Measurements from ENCODE around the gene DTL. TPM values are rescaled to one million over a fixed set of nuclear protein-coding genes. Genes with fewer than 3 reads are reported as not detected.
"Not testable (repeated sequence)": the region's sequence is repeated elsewhere in the genome, so short reads cannot be mapped to it uniquely, and the experiment has no call there.

The DTL gene
- total and polyA plus RNA-seq, 2 experiments from 2014 or later, result 8.2 to 9.7 TPM

DNA sequence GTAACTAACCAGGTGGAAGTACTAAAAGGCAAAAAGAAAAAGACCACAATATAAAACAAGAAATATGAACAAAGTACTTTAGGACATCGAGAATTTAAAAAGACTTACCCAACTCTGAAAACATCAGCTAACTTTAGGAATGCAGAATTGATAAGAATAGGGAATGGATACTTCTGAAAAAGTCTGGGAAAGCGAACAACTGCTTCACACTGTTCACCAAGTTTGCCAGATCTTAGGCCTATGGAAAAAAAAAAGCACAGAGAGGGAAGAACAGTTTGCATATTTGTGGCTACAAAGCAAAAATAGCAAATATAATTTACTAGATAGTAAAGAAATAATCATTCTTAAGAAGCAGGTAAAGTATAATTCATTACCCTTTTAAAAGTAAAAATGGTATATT, 14.6 kb upstream of the DTL start:
- peaks cover 45% of the 10 kb centered on the region for H3K79me2 ChIP-seq (ENCODE audit: insufficient read depth)
- no peak overlapping the region for H3K9ac ChIP-seq
- DNase-seq, result no peak
- H2AFZ ChIP-seq, result no peak overlapping the region
- no peaks in the 10 kb centered on the region for H3K9me3 ChIP-seq (ENCODE audit: low read depth)
- TF ChIP-seq EZH2 (IDR thresholded peaks at IDR 0.05; ENCODE audit: insufficient read depth, poor library complexity, severe bottlenecking) (no peak), EZH2phosphoT487 (IDR thresholded peaks at IDR 0.05; ENCODE audit: insufficient read depth, low read depth) (no peak)
- H3K9me2 ChIP-seq (ENCODE audit: insufficient read depth), result no peaks in the 10 kb centered on the region
- H3K27ac ChIP-seq, result no peak overlapping the region
- H4K20me1 ChIP-seq (ENCODE audit: insufficient read depth), result no peaks in the 10 kb centered on the region
- H3K4me3 ChIP-seq, result no peak overlapping the region
- no peak overlapping the region for H3K4me2 ChIP-seq (ENCODE audit: unreplicated experiment)
- in situ Hi-C loops (cut with MboI), result loop anchor here (25.0 kb wide), 1 partner anchor 334 kb away; the partner anchor contains the start of gene NEK2
- no peaks in the 10 kb centered on the region for H3K27me3 ChIP-seq (replicated peaks; ENCODE audit: insufficient read depth)
- WGBS, 2 experiments (ENCODE audit: low coverage in 1 of 2, low lambda C conversion rate in 2 of 2, missing lambda C conversion rate in 2 of 2), result 98 to 100% methylated on average over 2 of the region's 2 CpGs
- no peaks in the 10 kb centered on the region for H3F3A ChIP-seq (ENCODE audit: insufficient read depth)
- no peaks in the 10 kb centered on the region for H3K4me1 ChIP-seq (ENCODE audit: insufficient read depth)
- peaks cover 4% of the 10 kb centered on the region for H3K36me3 ChIP-seq (ENCODE audit: low read depth)

DNA sequence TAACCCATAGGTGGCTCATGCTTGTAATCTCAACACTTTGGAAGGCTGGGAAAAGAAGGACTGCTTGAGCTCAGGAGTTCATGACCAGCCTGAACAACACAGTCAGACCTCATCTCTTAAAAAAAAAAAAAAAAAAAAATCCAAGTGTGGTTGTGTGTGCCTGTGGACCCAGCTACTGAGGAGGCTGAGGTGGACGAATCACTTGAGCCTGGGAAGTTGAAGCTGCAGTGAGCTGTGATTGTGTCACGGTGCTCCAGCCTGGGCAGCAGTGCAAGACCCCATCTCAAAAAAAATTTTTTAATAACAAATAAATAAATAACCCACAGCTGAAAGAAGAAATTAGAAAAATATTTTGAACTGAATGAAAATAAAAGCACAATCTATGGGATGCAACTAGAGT, 14.0 kb upstream of the DTL start:
- DNase-seq, result peak; percentile 3
- no peak overlapping the region for H3K9ac ChIP-seq
- H3K36me3 ChIP-seq (ENCODE audit: low read depth), result peaks cover 4% of the 10 kb centered on the region
- H3K27me3 ChIP-seq (replicated peaks; ENCODE audit: insufficient read depth), result no peaks in the 10 kb centered on the region
- H3K4me1 ChIP-seq (ENCODE audit: insufficient read depth), result no peaks in the 10 kb centered on the region
- H2AFZ ChIP-seq, result no peak overlapping the region
- H3K9me2 ChIP-seq (ENCODE audit: insufficient read depth), result no peaks in the 10 kb centered on the region
- no peaks in the 10 kb centered on the region for H3K9me3 ChIP-seq (ENCODE audit: low read depth)
- H4K20me1 ChIP-seq (ENCODE audit: insufficient read depth), result no peaks in the 10 kb centered on the region
- WGBS, 2 experiments (ENCODE audit: low coverage in 1 of 2, low lambda C conversion rate in 2 of 2, missing lambda C conversion rate in 2 of 2), result 98 to 100% methylated on average over 2 of the region's 2 CpGs
- in situ Hi-C loops (cut with MboI), result loop anchor here (25.0 kb wide), 1 partner anchor 334 kb away; the partner anchor contains the start of gene NEK2
- TF ChIP-seq EZH2 (IDR thresholded peaks at IDR 0.05; ENCODE audit: insufficient read depth, poor library complexity, severe bottlenecking) (no peak), EZH2phosphoT487 (IDR thresholded peaks at IDR 0.05; ENCODE audit: insufficient read depth, low read depth) (no peak)
- H3K27ac ChIP-seq, result no peak overlapping the region
- H3K79me2 ChIP-seq (ENCODE audit: insufficient read depth), result peaks cover 51% of the 10 kb centered on the region
- H3K4me3 ChIP-seq, result no peak overlapping the region
- no peak overlapping the region for H3K4me2 ChIP-seq (ENCODE audit: unreplicated experiment)
- H3F3A ChIP-seq (ENCODE audit: insufficient read depth), result no peaks in the 10 kb centered on the region

DNA sequence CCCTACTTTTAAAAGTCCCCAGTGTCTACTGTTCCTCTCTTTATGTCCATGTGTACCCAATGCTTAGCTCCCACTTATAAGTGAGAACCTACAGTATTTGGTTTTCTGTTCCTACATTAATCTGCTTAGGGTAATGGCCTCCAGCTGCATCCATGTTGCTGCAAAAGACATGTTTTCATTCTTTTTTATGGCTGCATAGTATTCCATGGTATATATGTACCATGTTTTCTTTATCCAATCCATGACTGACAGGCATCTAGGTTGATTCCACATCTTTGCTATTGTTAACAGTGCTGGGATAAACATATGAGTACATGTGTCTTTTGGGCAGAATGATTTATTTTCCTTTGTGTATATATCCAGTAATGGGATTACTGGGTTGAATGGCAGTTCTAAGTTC, 12.6 kb upstream of the DTL start:
- H3F3A ChIP-seq (ENCODE audit: insufficient read depth); H3K4me1 ChIP-seq (ENCODE audit: insufficient read depth); DNase-seq; H3K9me2 ChIP-seq (ENCODE audit: insufficient read depth); H3K9ac ChIP-seq; H4K20me1 ChIP-seq (ENCODE audit: insufficient read depth); H3K27me3 ChIP-seq (replicated peaks; ENCODE audit: insufficient read depth); H3K4me2 ChIP-seq (ENCODE audit: unreplicated experiment); H3K36me3 ChIP-seq (ENCODE audit: low read depth); H3K4me3 ChIP-seq; H3K27ac ChIP-seq; H2AFZ ChIP-seq; H3K9me3 ChIP-seq (ENCODE audit: low read depth): not testable (repeated sequence)
- in situ Hi-C loops (cut with MboI), result loop anchor here (25.0 kb wide), 1 partner anchor 336 kb away; the partner anchor contains the start of gene NEK2
- H3K79me2 ChIP-seq (ENCODE audit: insufficient read depth), result peaks cover 64% of the 10 kb centered on the region

DNA sequence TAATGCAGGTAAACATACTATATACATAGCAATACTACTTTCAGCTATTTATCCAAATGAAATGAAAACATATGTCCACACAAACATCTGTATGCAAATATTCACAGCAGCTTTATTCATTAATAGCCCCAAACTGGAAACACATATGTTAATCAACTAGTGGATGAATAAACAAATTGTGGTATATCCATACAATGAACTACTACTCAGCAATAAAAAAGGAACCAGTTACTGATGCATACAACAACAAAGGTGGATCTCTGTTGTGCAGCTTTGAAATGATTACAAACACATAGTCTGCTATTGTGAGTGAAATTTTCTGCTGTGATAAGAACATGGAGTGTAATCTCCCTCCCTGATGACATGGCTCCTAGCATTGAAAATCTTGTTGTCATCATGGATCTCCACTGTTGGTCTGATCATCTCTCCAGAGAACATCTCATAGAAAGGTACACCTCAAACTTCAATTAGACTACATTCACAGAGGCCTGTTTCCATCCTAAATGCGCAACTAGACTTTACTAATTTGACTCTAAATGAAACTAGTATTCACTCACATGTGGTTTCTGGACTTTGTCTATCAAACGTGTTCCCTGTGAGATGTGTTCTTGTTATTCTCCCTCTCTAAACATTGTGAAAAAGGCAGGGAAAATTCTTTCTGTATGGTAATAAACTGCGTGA, 10.9 kb upstream of the DTL start:
- Histone ChIP-seq H3K27ac (no peak overlapping the region), H3F3A (ENCODE audit: insufficient read depth) (peaks cover 8% of the 10 kb centered on the region), H3K4me2 (ENCODE audit: unreplicated experiment) (no peak overlapping the region), H3K9ac (no peak overlapping the region), H3K4me1 (ENCODE audit: insufficient read depth) (peaks cover 5% of the 10 kb centered on the region), H3K4me3 (no peak overlapping the region), H3K36me3 (ENCODE audit: low read depth) (peaks cover 4% of the 10 kb centered on the region), H3K9me3 (ENCODE audit: low read depth) (no peaks in the 10 kb centered on the region), H2AFZ (no peak overlapping the region), H3K27me3 (replicated peaks; ENCODE audit: insufficient read depth) (no peaks in the 10 kb centered on the region), H3K79me2 (ENCODE audit: insufficient read depth) (peaks cover 81% of the 10 kb centered on the region), H3K9me2 (ENCODE audit: insufficient read depth) (no peaks in the 10 kb centered on the region), H4K20me1 (ENCODE audit: insufficient read depth) (no peaks in the 10 kb centered on the region; the same call in 1 of the 2 replicates)
- WGBS, 2 experiments (ENCODE audit: low coverage in 1 of 2, low lambda C conversion rate in 2 of 2, missing lambda C conversion rate in 2 of 2), result 95 to 100% methylated on average over 3 of the region's 3 CpGs
- in situ Hi-C loops (cut with MboI), result loop anchor here (25.0 kb wide), 1 partner anchor 337 kb away; the partner anchor contains the start of gene NEK2
- no peak for DNase-seq
- TF ChIP-seq EZH2phosphoT487 (IDR thresholded peaks at IDR 0.05; ENCODE audit: insufficient read depth, low read depth), result no peak
- TF ChIP-seq EZH2 (IDR thresholded peaks at IDR 0.05; ENCODE audit: insufficient read depth, poor library complexity, severe bottlenecking), result no peak

GRCh38 chr1:212027727-212028126, 7.8 kb upstream of the DTL start:
- H3K27ac ChIP-seq; H3K9me2 ChIP-seq (ENCODE audit: insufficient read depth); in situ Hi-C loops (cut with MboI); H4K20me1 ChIP-seq (ENCODE audit: insufficient read depth); H3K27me3 ChIP-seq (replicated peaks; ENCODE audit: insufficient read depth); H3K9ac ChIP-seq; H2AFZ ChIP-seq; H3K9me3 ChIP-seq (ENCODE audit: low read depth); H3K36me3 ChIP-seq (ENCODE audit: low read depth); DNase-seq; H3K4me3 ChIP-seq; H3K4me2 ChIP-seq (ENCODE audit: unreplicated experiment): not testable (repeated sequence)
- 83 to 85% methylated on average over 10 of the region's 10 CpGs for WGBS, 2 experiments (ENCODE audit: low coverage in 1 of 2, low lambda C conversion rate in 2 of 2, missing lambda C conversion rate in 2 of 2)
- Histone ChIP-seq H3F3A (ENCODE audit: insufficient read depth) (peaks cover 35% of the 10 kb centered on the region), H3K79me2 (ENCODE audit: insufficient read depth) (peaks cover 87% of the 10 kb centered on the region), H3K4me1 (ENCODE audit: insufficient read depth) (peaks cover 28% of the 10 kb centered on the region)

Data from GM23248 (cell line).